ENCODE data around the gene GRHL1. TPM values are rescaled to one million over a fixed set of nuclear protein-coding genes. Genes with fewer than 3 reads are reported as not detected.

Gene GRHL1
- polyA plus RNA-seq, 1 donor (not counting 4 experiments of a cell fraction or from before 2014, with no cell fraction given): 7.8 TPM

- H4K20me1 ChIP-seq (ENCODE audit: control insufficient read depth, extremely low read depth, insufficient read depth, low read length): no peaks in the 10 kb centered on the region
- H3K27ac ChIP-seq (ENCODE audit: control insufficient read depth, insufficient read depth, low read length): no peak overlapping the region
- dilution Hi-C loops (cut with MboI; ENCODE audit: extremely low pct_ligation_motif_present, low sequenced_read_pairs): no loop called here
- H3K9me1 ChIP-seq (ENCODE audit: control insufficient read depth, extremely low read depth, insufficient read depth, low read length): no peaks in the 10 kb centered on the region
- H3K4me1 ChIP-seq (ENCODE audit: control insufficient read depth, extremely low read depth, insufficient read depth, low read length): no peaks in the 10 kb centered on the region
- H3K4me3 ChIP-seq (ENCODE audit: control insufficient read depth in 2 of 3, extremely low read depth in 1 of 3, insufficient read depth in 2 of 3, low read depth in 1 of 3, low read length in 3 of 3): no peak overlapping the region
- no peak overlapping the region for H3K9ac ChIP-seq (ENCODE audit: control insufficient read depth, extremely low read depth, insufficient read depth, low read length)
- FAIRE-seq (no peak), DNase-seq (ENCODE audit: low read depth, low spot score) (no peak)
- H3K4me2 ChIP-seq (ENCODE audit: control insufficient read depth, extremely low read depth, insufficient read depth, low read depth, low read length): no peak overlapping the region
- H2AFZ ChIP-seq (ENCODE audit: control insufficient read depth, low read length): no peak overlapping the region
- no peaks in the 10 kb centered on the region for H3K9me3 ChIP-seq (ENCODE audit: control insufficient read depth, low read depth, low read length)
- TF ChIP-seq CTCF (optimal IDR thresholded peaks at IDR 0.05 in 1 of 3, IDR thresholded peaks at IDR 0.05 in 1 of 3, conservative IDR thresholded peaks at IDR 0.05 in 1 of 3; ENCODE audit: extremely low read depth in 1 of 3, insufficient read depth in 2 of 3, low read length in 3 of 3) (no peak), EZH2 (IDR thresholded peaks at IDR 0.05; ENCODE audit: low read length) (no peak)
- no peaks in the 10 kb centered on the region for H3K27me3 ChIP-seq (ENCODE audit: control insufficient read depth, extremely low read depth, insufficient read depth, low read length)
- H3K36me3 ChIP-seq (ENCODE audit: control insufficient read depth in 2 of 2, extremely low read depth in 1 of 2, insufficient read depth in 2 of 2, low read length in 2 of 2): peaks cover 0 to 2% of the 10 kb centered on the region in 2 experiments
- H3K79me2 ChIP-seq (ENCODE audit: control insufficient read depth, insufficient read depth, low read length): no peaks in the 10 kb centered on the region
Observed at GRCh38 chr2:9998916-9999654, 47.6 kb downstream of the GRHL1 start.

- Histone ChIP-seq H3K36me3 (ENCODE audit: control insufficient read depth in 2 of 2, extremely low read depth in 1 of 2, insufficient read depth in 2 of 2, low read length in 2 of 2) (peaks cover 0 to 2% of the 10 kb centered on the region in 2 experiments), H3K9me1 (ENCODE audit: control insufficient read depth, extremely low read depth, insufficient read depth, low read length) (no peaks in the 10 kb centered on the region), H3K27ac (ENCODE audit: control insufficient read depth, insufficient read depth, low read length) (no peak overlapping the region), H3K4me3 (ENCODE audit: control insufficient read depth in 2 of 3, extremely low read depth in 1 of 3, insufficient read depth in 2 of 3, low read depth in 1 of 3, low read length in 3 of 3) (no peak overlapping the region), H3K9me3 (ENCODE audit: control insufficient read depth, low read depth, low read length) (no peaks in the 10 kb centered on the region), H3K27me3 (ENCODE audit: control insufficient read depth, extremely low read depth, insufficient read depth, low read length) (no peaks in the 10 kb centered on the region), H3K4me2 (ENCODE audit: control insufficient read depth, extremely low read depth, insufficient read depth, low read depth, low read length) (no peak overlapping the region), H3K79me2 (ENCODE audit: control insufficient read depth, insufficient read depth, low read length) (no peaks in the 10 kb centered on the region), H3K4me1 (ENCODE audit: control insufficient read depth, extremely low read depth, insufficient read depth, low read length) (no peaks in the 10 kb centered on the region), H4K20me1 (ENCODE audit: control insufficient read depth, extremely low read depth, insufficient read depth, low read length) (no peaks in the 10 kb centered on the region), H2AFZ (ENCODE audit: control insufficient read depth, low read length) (no peak overlapping the region), H3K9ac (ENCODE audit: control insufficient read depth, extremely low read depth, insufficient read depth, low read length) (no peak overlapping the region)
- no peak for TF ChIP-seq CTCF (optimal IDR thresholded peaks at IDR 0.05 in 1 of 3, IDR thresholded peaks at IDR 0.05 in 1 of 3, conservative IDR thresholded peaks at IDR 0.05 in 1 of 3; ENCODE audit: extremely low read depth in 1 of 3, insufficient read depth in 2 of 3, low read length in 3 of 3)
- TF ChIP-seq EZH2 (IDR thresholded peaks at IDR 0.05; ENCODE audit: low read length): no peak
- dilution Hi-C loops (cut with MboI; ENCODE audit: extremely low pct_ligation_motif_present, low sequenced_read_pairs): no loop called here
- DNase-seq (ENCODE audit: low read depth, low spot score): no peak
- no peak for FAIRE-seq
Observed at GRCh38 chr2:9999693-10000092, 48.2 kb downstream of the GRHL1 start.
